Natural killer cell (primary cell): ENCODE results near the gene CCNQ. TPM values are rescaled to one million over a fixed set of nuclear protein-coding genes. Genes with fewer than 3 reads are reported as not detected.

Experiments
- ATAC-seq, 3 donors: fragments of 150-1000 bp in 2 of 3; fragments of 200-7000 bp in 1 of 3; cut with Tn5 transposase; 1 replicate in 1 of 3; 2 replicates in 2 of 3; pipeline ENCODE4 v1.10.0; 2021; ENCODE audit warnings: mild to moderate bottlenecking in 2 of 3, moderate library complexity in 2 of 3
- DNase-seq, 2 donors: peaks; one replicate each; pipeline versions ENCODE4 v3.0.0 to v3.0.0-alpha.2; 2013 to 2021; ENCODE audit warnings: mixed read lengths in 1 of 2
- H3K27ac ChIP-seq: one replicate; pipeline ENCODE4 v1.5.1; 2013; ENCODE audit warnings: mild to moderate bottlenecking, low read length
- H3K27me3 ChIP-seq: one replicate; pipeline ENCODE4 v1.6.1; 2013; ENCODE audit warnings: low read length; ENCODE audit not compliant: control insufficient read depth, insufficient read depth
- H3K36me3 ChIP-seq: one replicate; pipeline ENCODE4 v1.6.1; 2013; ENCODE audit warnings: low read length; ENCODE audit not compliant: control insufficient read depth, insufficient read depth
- H3K4me1 ChIP-seq: one replicate; pipeline ENCODE4 v1.6.1; 2013; ENCODE audit warnings: low read length; ENCODE audit not compliant: control insufficient read depth, insufficient read depth
- H3K4me3 ChIP-seq: one replicate; pipeline ENCODE4 v1.5.1; 2013; ENCODE audit warnings: low read length
- H3K9me3 ChIP-seq: one replicate; pipeline ENCODE4 v1.6.1; 2013; ENCODE audit warnings: low read length; ENCODE audit not compliant: control insufficient read depth, insufficient read depth
- H3K27ac Mint-ChIP-seq, 2 donors: one replicate each; pipeline ENCODE4 v1.8.0; 2022; ENCODE audit warnings: mild to moderate bottlenecking in 2 of 2, mixed read lengths in 2 of 2, moderate library complexity in 1 of 2
- H3K27me3 Mint-ChIP-seq, 2 donors: one replicate each; pipeline ENCODE4 v1.8.0; 2022; ENCODE audit warnings: low read depth in 2 of 2, mixed read lengths in 2 of 2
- H3K36me3 Mint-ChIP-seq: one replicate; pipeline ENCODE4 v1.8.0; 2022; ENCODE audit warnings: mixed read lengths
- H3K4me1 Mint-ChIP-seq, 2 donors: one replicate each; pipeline ENCODE4 v1.8.0; 2022; ENCODE audit warnings: mixed read lengths in 2 of 2
- H3K4me3 Mint-ChIP-seq: one replicate; pipeline ENCODE4 v1.8.0; 2022; ENCODE audit warnings: mild to moderate bottlenecking, moderate library complexity, mixed read lengths
- H3K9me3 Mint-ChIP-seq, 2 donors: one replicate each; pipeline ENCODE4 v1.8.0; 2022; ENCODE audit warnings: mixed read lengths in 2 of 2
- CTCF ChIP-seq: fragments of 200-600 bp; IDR thresholded peaks from one replicate; pipeline ENCODE4 v1.8.0; 2022; ENCODE audit warnings: antibody characterized with exemption
- WGBS: methylation state at CpG from one replicate; pipeline ENCODE4 v1.1.7; 2013; ENCODE audit warnings: missing lambda C conversion rate; ENCODE audit not compliant: insufficient coverage; 5-methylcytosine and 5-hydroxymethylcytosine counted together
- intact Hi-C: fragments of 100-400 bp; cut with micrococcal nuclease; formaldehyde crosslinking; loops from one replicate; pipeline ENCODE4 v1.14.2; 2022
- total RNA-seq, 4 donors: library from RNA; stranded (reverse); fragments of 120-200 nt in 1 of 4; gene quantifications; one replicate each; pipeline versions ENCODE4 v1.2.3 to v1.2.4, GENCODE V29; 2013 to 2022

Gene CCNQ
- total RNA-seq, 3 donors from 2014 or later (not counting 1 experiment from before 2014, with no cell fraction given) = 9.0 to 17.2 (median 12.5) TPM

GRCh38 chrX:153585827-153586226 lies 13.1 kb downstream of the CCNQ start:
- Histone ChIP-seq H3K9me3 (no peaks in the 10 kb centered on the region), H3K27ac (no peak overlapping the region), H3K4me3 (no peak overlapping the region), H3K27me3 (no peaks in the 10 kb centered on the region), H3K4me1 (peaks cover 6% of the 10 kb centered on the region), H3K36me3 (peaks cover 20% of the 10 kb centered on the region)
- H3K27me3 Mint-ChIP-seq = no peaks in the 10 kb centered on the region
- DNase-seq (no peak), ATAC-seq (no peak)
- WGBS = 96% methylated on average over 4 of the region's 4 CpGs
- no peaks in the 10 kb centered on the region for H3K9me3 Mint-ChIP-seq
- intact Hi-C loops = no loop called here
- peaks cover 5 to 14% of the 10 kb centered on the region in 2 donors for H3K4me1 Mint-ChIP-seq
- no peaks in the 10 kb centered on the region for H3K36me3 Mint-ChIP-seq
- no peak overlapping the region for H3K27ac Mint-ChIP-seq
- TF ChIP-seq CTCF = no peak
- no peak overlapping the region for H3K4me3 Mint-ChIP-seq

DNA sequence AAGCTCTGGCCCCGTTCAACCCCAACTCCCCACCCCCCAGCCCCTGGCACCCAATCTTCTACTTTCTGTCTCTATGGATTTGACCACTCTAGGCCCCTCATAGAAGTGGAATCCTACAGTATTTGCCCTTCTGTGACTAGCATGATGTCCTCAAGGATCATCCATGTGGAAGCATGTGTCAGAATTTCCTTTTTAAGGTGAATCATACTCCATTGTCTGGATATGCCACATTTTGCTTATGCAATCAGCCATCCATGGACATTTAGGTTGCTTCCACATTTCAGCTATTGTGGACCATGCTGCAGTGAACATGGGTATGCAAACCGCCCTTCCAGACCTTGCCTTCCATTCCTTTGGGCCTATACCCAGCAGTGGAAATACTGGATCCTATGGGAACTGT lies 15.5 kb downstream of the CCNQ start:
- Mint-ChIP-seq H3K27me3 (peaks cover 0 to 2% of the 10 kb centered on the region in 2 donors), H3K4me3 (no peak overlapping the region), H3K9me3 (no peaks in the 10 kb centered on the region), H3K27ac (no peak overlapping the region), H3K36me3 (no peaks in the 10 kb centered on the region), H3K4me1 (peaks cover 5 to 14% of the 10 kb centered on the region in 2 donors)
- ATAC-seq (no peak), DNase-seq (no peak)
- Histone ChIP-seq H3K4me3 (no peak overlapping the region), H3K27ac (no peak overlapping the region), H3K36me3 (peaks cover 15% of the 10 kb centered on the region), H3K4me1 (peaks cover 4% of the 10 kb centered on the region), H3K27me3 (no peaks in the 10 kb centered on the region), H3K9me3 (no peaks in the 10 kb centered on the region)
- intact Hi-C loops = no loop called here
- TF ChIP-seq CTCF = no peak
- WGBS = 42% methylated on average over 2 of the region's 2 CpGs

DNA sequence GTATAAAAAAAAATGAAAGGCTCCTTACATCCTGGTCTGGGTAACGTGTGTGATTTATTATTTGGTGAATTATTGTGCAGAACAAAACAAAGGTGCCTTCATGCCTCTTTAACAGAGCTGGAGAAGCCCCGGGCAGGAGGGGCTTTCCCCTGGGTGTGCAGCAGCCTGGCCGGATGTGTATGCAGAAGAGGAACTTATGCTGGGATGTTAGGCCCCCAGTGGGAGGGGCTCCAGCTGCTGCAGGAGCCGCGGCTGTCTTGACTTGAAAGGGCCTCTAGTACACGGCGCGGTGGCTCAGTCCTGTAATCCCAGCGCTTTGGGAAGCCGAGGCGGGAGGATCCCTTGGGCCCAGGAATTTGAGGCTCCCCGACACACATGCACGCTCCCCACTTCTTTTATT lies 16.0 kb downstream of the CCNQ start:
- peaks cover 0 to 2% of the 10 kb centered on the region in 2 donors for H3K27me3 Mint-ChIP-seq
- H3K4me3 ChIP-seq = no peak overlapping the region
- peak overlapping the region; percentile 57 to 69 for H3K27ac Mint-ChIP-seq
- peaks cover 9% of the 10 kb centered on the region for H3K36me3 ChIP-seq
- H3K4me3 Mint-ChIP-seq = no peak overlapping the region
- peaks cover 4% of the 10 kb centered on the region for H3K4me1 ChIP-seq
- no peaks in the 10 kb centered on the region for H3K36me3 Mint-ChIP-seq
- TF ChIP-seq CTCF = no peak
- H3K4me1 Mint-ChIP-seq = peaks cover 5 to 14% of the 10 kb centered on the region in 2 donors
- no peaks in the 10 kb centered on the region for H3K27me3 ChIP-seq
- no peaks in the 10 kb centered on the region for H3K9me3 Mint-ChIP-seq
- ATAC-seq (peak; percentile 85 to 100 (median 98)), DNase-seq (peak; percentile 19 to 87)
- 2% methylated on average over 13 of the region's 13 CpGs for WGBS
- intact Hi-C loops = no loop called here
- H3K27ac ChIP-seq = no peak overlapping the region
- H3K9me3 ChIP-seq = no peaks in the 10 kb centered on the region

DNA sequence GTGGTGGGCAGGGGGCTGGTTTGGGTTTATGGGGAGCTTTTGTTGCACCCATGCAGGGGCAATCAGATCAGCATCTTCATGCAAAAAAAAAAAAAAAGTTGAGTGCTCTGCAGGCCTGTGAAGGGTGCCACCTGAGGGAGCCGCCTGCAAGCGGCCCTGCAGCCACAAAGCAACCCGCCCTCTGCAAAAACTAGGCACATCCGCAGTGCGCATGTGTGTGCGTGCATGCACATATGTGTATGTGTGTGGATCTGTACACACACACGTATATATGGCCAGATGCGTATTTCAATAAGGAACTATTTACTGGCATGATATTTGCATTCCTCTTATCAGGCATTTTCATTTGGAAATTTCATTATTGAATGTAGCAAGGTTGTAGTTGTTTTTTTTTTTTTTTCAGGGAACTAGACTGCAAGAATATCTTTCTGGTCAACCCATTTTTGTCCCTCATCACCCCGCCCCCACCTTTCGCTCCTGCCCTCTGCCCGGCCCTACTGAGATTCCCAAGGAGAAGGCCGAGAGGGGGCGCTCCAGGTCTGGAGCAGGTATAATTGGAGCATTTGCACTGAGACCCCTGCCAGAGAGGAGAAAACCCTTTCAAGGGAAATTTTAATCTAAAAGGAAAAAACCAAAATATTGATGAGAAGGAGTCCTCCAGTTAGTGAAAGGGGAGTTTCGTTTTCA lies 18.1 kb downstream of the CCNQ start:
- no peak overlapping the region for H3K4me3 Mint-ChIP-seq
- no peak overlapping the region for H3K4me3 ChIP-seq
- no peaks in the 10 kb centered on the region for H3K9me3 ChIP-seq
- H3K36me3 ChIP-seq = no peaks in the 10 kb centered on the region
- no peaks in the 10 kb centered on the region for H3K27me3 ChIP-seq
- no peaks in the 10 kb centered on the region for H3K9me3 Mint-ChIP-seq
- peak in 1 of 2 donors; percentile 44 for DNase-seq
- peaks cover 0 to 2% of the 10 kb centered on the region in 2 donors for H3K27me3 Mint-ChIP-seq
- TF ChIP-seq CTCF = no peak
- intact Hi-C loops = no loop called here
- no peak overlapping the region for H3K27ac Mint-ChIP-seq
- peaks cover 4% of the 10 kb centered on the region for H3K4me1 ChIP-seq
- peaks cover 5 to 14% of the 10 kb centered on the region in 2 donors for H3K4me1 Mint-ChIP-seq
- no peak for ATAC-seq
- H3K36me3 Mint-ChIP-seq = no peaks in the 10 kb centered on the region
- 76% methylated on average over 3 of the region's 14 CpGs for WGBS
- no peak overlapping the region for H3K27ac ChIP-seq
